Upper lobe of left lung (tissue), 4 donors: ENCODE measurements around the gene EGLN1.

ENCODE experiments used
- CTCF ChIP-seq, 6 experiments: fragments of 450-650 bp in 4 of 6; fragments of 200-600 bp in 2 of 6; sonication (generic) in 2 of 6; IDR thresholded peaks; one replicate each; pipeline ENCODE4 v1.5.1; 2016 to 2019; ENCODE audit warnings: antibody characterized with exemption in 6 of 6
- EP300 ChIP-seq, 4 donors: sonication (generic); formaldehyde crosslinking; IDR thresholded peaks; one replicate each; pipeline ENCODE4 v1.5.1; 2017; ENCODE audit warnings: antibody characterized with exemption in 4 of 4, control low read depth in 2 of 4
- POLR2A ChIP-seq, 4 donors: fragments of 450-650 bp; IDR thresholded peaks; one replicate each; pipeline ENCODE4 v1.5.1; 2016 to 2017; ENCODE audit warnings: antibody characterized with exemption in 4 of 4, mild to moderate bottlenecking in 2 of 4
- POLR2AphosphoS5 ChIP-seq, 2 donors: sonication (generic); formaldehyde crosslinking; IDR thresholded peaks; one replicate each; pipeline ENCODE4 v1.5.1; 2017; ENCODE audit warnings: antibody characterized with exemption in 2 of 2

- no peak for TF ChIP-seq CTCF (IDR thresholded peaks at IDR 0.05)
- no peak for TF ChIP-seq POLR2A (IDR thresholded peaks at IDR 0.05)
- no peak for TF ChIP-seq POLR2AphosphoS5 (IDR thresholded peaks at IDR 0.05)
- no peak for TF ChIP-seq EP300 (IDR thresholded peaks at IDR 0.05)
Measured at GRCh38 chr1:231385416-231385748, 36.7 kb downstream of the EGLN1 start.
